Liver (tissue), 9 donors: Measurements from ENCODE around the gene ITPRID1. TPM values are rescaled to one million over a fixed set of nuclear protein-coding genes. Genes with fewer than 3 reads are reported as not detected.

Experiments used
- DNase-seq: peaks from one replicate; pipeline ENCODE4 v3.0.0-alpha.2; 2017; ENCODE audit warnings: low spot score
- H3K27ac ChIP-seq, 2 donors: one replicate each; pipeline ENCODE4 v1.7.0; 2013; ENCODE audit warnings: inconsistent platforms in 2 of 2, low read length in 2 of 2, control low read depth in 1 of 2, low read depth in 1 of 2, mild to moderate bottlenecking in 1 of 2
- H3K27me3 ChIP-seq, 4 donors: one replicate each; pipeline versions ENCODE4 v1.6.1 to v1.7.0; 2013; ENCODE audit warnings: low read length in 3 of 4, inconsistent platforms in 1 of 4, mild to moderate bottlenecking in 1 of 4, moderate library complexity in 1 of 4; ENCODE audit not compliant: control insufficient read depth in 4 of 4, insufficient read depth in 4 of 4
- H3K36me3 ChIP-seq, 4 donors: one replicate each; pipeline versions ENCODE4 v1.6.1 to v1.7.0; 2013; ENCODE audit warnings: low read length in 3 of 4, mild to moderate bottlenecking in 3 of 4, low read depth in 1 of 4, moderate library complexity in 1 of 4; ENCODE audit not compliant: control insufficient read depth in 4 of 4, insufficient read depth in 3 of 4
- H3K4me1 ChIP-seq, 4 donors: one replicate each; pipeline versions ENCODE4 v1.6.1 to v1.7.0; 2013; ENCODE audit warnings: low read length in 3 of 4, mild to moderate bottlenecking in 3 of 4, moderate library complexity in 1 of 4; ENCODE audit not compliant: control insufficient read depth in 4 of 4, insufficient read depth in 4 of 4
- H3K4me3 ChIP-seq, 3 donors: one replicate each; pipeline versions ENCODE4 v1.6.1 to v1.7.0; 2013; ENCODE audit warnings: low read length in 3 of 3, control low read depth in 1 of 3, low read depth in 1 of 3, mild to moderate bottlenecking in 1 of 3
- H3K9ac ChIP-seq, 2 donors: one replicate each; pipeline ENCODE4 v1.7.0; 2013; ENCODE audit warnings: low read length in 2 of 2, mild to moderate bottlenecking in 2 of 2, moderate library complexity in 2 of 2, control low read depth in 1 of 2, low read depth in 1 of 2
- H3K9me3 ChIP-seq, 4 donors: one replicate each; pipeline versions ENCODE4 v1.6.1 to v1.7.0; 2013; ENCODE audit warnings: low read length in 3 of 4; ENCODE audit not compliant: control insufficient read depth in 4 of 4
- ATF3 ChIP-seq: IDR thresholded peaks from 2 replicates; pipeline ENCODE4 v1.6.1; 2016; ENCODE audit warnings: antibody characterized with exemption
- CTCF ChIP-seq: fragments of 150-350 bp; IDR thresholded peaks from 2 replicates; pipeline ENCODE4 v1.5.1; 2017; ENCODE audit warnings: improper control_type of control experiment, low read depth, low read length; ENCODE audit not compliant: missing input control
- EGR1 ChIP-seq, 2 donors: IDR thresholded peaks; 2 replicates each; pipeline ENCODE4 v1.6.1; 2016 to 2018; ENCODE audit warnings: antibody characterized with exemption in 2 of 2, low read depth in 2 of 2
- FOXA1 ChIP-seq: IDR thresholded peaks from 2 replicates; pipeline ENCODE4 v1.6.1; 2016; ENCODE audit warnings: antibody characterized with exemption
- FOXA2 ChIP-seq: IDR thresholded peaks from 2 replicates; pipeline ENCODE4 v1.6.1; 2016; ENCODE audit warnings: antibody characterized with exemption
- GABPA ChIP-seq, 2 donors: IDR thresholded peaks in 1 of 2; conservative IDR thresholded peaks in 1 of 2; 2 replicates each; pipeline ENCODE4 v1.6.1; 2016; ENCODE audit warnings: antibody characterized with exemption in 2 of 2, mild to moderate bottlenecking in 1 of 2, moderate library complexity in 1 of 2
- HNF4A ChIP-seq, 2 donors: conservative IDR thresholded peaks; 2 replicates each; pipeline ENCODE4 v1.6.1; 2016; ENCODE audit warnings: antibody characterized with exemption in 2 of 2, mild to moderate bottlenecking in 2 of 2
- HNF4G ChIP-seq: IDR thresholded peaks from 2 replicates; pipeline ENCODE4 v1.6.1; 2016; ENCODE audit warnings: antibody characterized with exemption
- JUND ChIP-seq, 2 donors: IDR thresholded peaks; 2 replicates each; pipeline ENCODE4 v1.6.1; 2016; ENCODE audit warnings: antibody characterized with exemption in 2 of 2
- MAX ChIP-seq: IDR thresholded peaks from 2 replicates; pipeline ENCODE4 v1.6.1; 2016; ENCODE audit warnings: antibody characterized with exemption
- NR2F2 ChIP-seq: IDR thresholded peaks from 2 replicates; pipeline ENCODE4 v1.6.1; 2016; ENCODE audit warnings: antibody characterized with exemption
- RAD21 ChIP-seq, 2 donors: IDR thresholded peaks; 2 replicates each; pipeline ENCODE4 v1.6.1; 2016; ENCODE audit warnings: antibody characterized with exemption in 2 of 2, mild to moderate bottlenecking in 2 of 2
- REST ChIP-seq: IDR thresholded peaks from 2 replicates; pipeline ENCODE4 v1.6.1; 2016; ENCODE audit warnings: antibody characterized with exemption, mild to moderate bottlenecking
- RXRA ChIP-seq, 2 donors: IDR thresholded peaks; 2 replicates each; pipeline ENCODE4 v1.6.1; 2017 to 2018; ENCODE audit warnings: antibody characterized with exemption in 2 of 2, mild to moderate bottlenecking in 1 of 2
- SP1 ChIP-seq: IDR thresholded peaks from 2 replicates; pipeline ENCODE4 v1.6.1; 2018; ENCODE audit warnings: antibody characterized with exemption, mild to moderate bottlenecking
- TAF1 ChIP-seq: conservative IDR thresholded peaks from 2 replicates; pipeline ENCODE4 v1.6.1; 2016; ENCODE audit warnings: antibody characterized with exemption, mild to moderate bottlenecking
- YY1 ChIP-seq: IDR thresholded peaks from 2 replicates; pipeline ENCODE4 v1.6.1; 2016; ENCODE audit warnings: antibody characterized with exemption, mild to moderate bottlenecking
- ZBTB33 ChIP-seq: IDR thresholded peaks from 2 replicates; pipeline ENCODE4 v1.6.1; 2016; ENCODE audit warnings: antibody characterized with exemption
- WGBS: extraction: QIAGEN DNeasy Blood & Tissue Kit; methylation state at CpG from one replicate; pipeline ENCODE4 v1.1.7; 2013; 5-methylcytosine and 5-hydroxymethylcytosine counted together
- polyA plus RNA-seq, 2 donors: library from polyadenylated mRNA; stranded (reverse) in 1 of 2; unstranded in 1 of 2; fragments of 200-250 nt in 1 of 2; fragments of >200 nt in 1 of 2; fragmentation: Nextera tagmentation in 1 of 2; extraction: Ambion mirVana in 1 of 2; gene quantifications; one replicate each; pipeline versions ENCODE4 v1.2.1 to v1.2.3, GENCODE V29; 2013 to 2015
- total RNA-seq, 2 donors: library from RNA; depleted of rRNA; stranded (reverse); fragments of >200 nt; gene quantifications; one replicate each; pipeline ENCODE4 v1.2.3, GENCODE V29; 2014
- donor health status: healthy.
- donor health status: healthy.
- donor health status: healthy.
- donor health status: healthy.
- donor health status: healthy.

The ITPRID1 gene
- total RNA-seq (not detected), polyA plus RNA-seq (not detected)

GRCh38 chr7:31513790-31514189 is at the start of gene ITPRID1:
ITPRID1 (plus strand) TSS chr7:31514090; CDS start chr7:31553025, 38,935 bp downstream.
- H3K9ac ChIP-seq = no peak within 1 kb of the TSS
- TF ChIP-seq FOXA1 (no peak), RAD21 (IDR thresholded peaks at IDR 0.05) (no peak), SP1 (no peak), TAF1 (no peak), HNF4A (conservative IDR thresholded peaks at IDR 0.05) (no peak), REST (no peak)
- H3K9me3 ChIP-seq = peaks cover 0 to 2% (median 0%) of the 10 kb centered on the region in 4 donors
- H3K27ac ChIP-seq = no peak within 1 kb of the TSS
- 58% methylated on average over 4 of the region's 4 CpGs for WGBS
- no peak within 1 kb of the TSS for H3K4me3 ChIP-seq
- no peak for DNase-seq
- no peaks in the 10 kb centered on the region for H3K4me1 ChIP-seq
- H3K36me3 ChIP-seq = no peaks in the 10 kb centered on the region
- H3K27me3 ChIP-seq = no peaks in the 10 kb centered on the region

- TF ChIP-seq FOXA1 (no peak), RAD21 (IDR thresholded peaks at IDR 0.05) (no peak), NR2F2 (no peak), YY1 (no peak), ATF3 (no peak), MAX (no peak), HNF4A (conservative IDR thresholded peaks at IDR 0.05) (no peak), SP1 (no peak), FOXA2 (no peak), ZBTB33 (no peak), TAF1 (no peak), JUND (IDR thresholded peaks at IDR 0.05) (no peak), EGR1 (IDR thresholded peaks at IDR 0.05; ENCODE audit: low read depth in 2 of 2) (no peak), REST (no peak), CTCF (no peak), HNF4G (no peak), RXRA (IDR thresholded peaks at IDR 0.05) (no peak), GABPA (IDR thresholded peaks at IDR 0.05 in 1 of 2, conservative IDR thresholded peaks at IDR 0.05 in 1 of 2) (no peak)
- no peak overlapping the region for H3K4me3 ChIP-seq
- no peaks in the 10 kb centered on the region for H3K36me3 ChIP-seq
- WGBS = 27% methylated on average over 1 of the region's 1 CpG
- H3K27me3 ChIP-seq = peaks cover 0 to 3% (median 1%) of the 10 kb centered on the region in 4 donors
- no peaks in the 10 kb centered on the region for H3K9me3 ChIP-seq
- no peak for DNase-seq
- H3K4me1 ChIP-seq = no peaks in the 10 kb centered on the region
- H3K27ac ChIP-seq = no peak overlapping the region
- H3K9ac ChIP-seq = no peak overlapping the region
Measured at GRCh38 chr7:31464601-31465000, 49.3 kb upstream of the ITPRID1 start.
